HS-5 (cell line): ENCODE results near the gene NLN.

Source experiments
- DNase-seq: peaks from one replicate; pipeline ENCODE4 v3.0.0-alpha.2; 2012; ENCODE audit warnings: low read depth

The NLN gene

DNA sequence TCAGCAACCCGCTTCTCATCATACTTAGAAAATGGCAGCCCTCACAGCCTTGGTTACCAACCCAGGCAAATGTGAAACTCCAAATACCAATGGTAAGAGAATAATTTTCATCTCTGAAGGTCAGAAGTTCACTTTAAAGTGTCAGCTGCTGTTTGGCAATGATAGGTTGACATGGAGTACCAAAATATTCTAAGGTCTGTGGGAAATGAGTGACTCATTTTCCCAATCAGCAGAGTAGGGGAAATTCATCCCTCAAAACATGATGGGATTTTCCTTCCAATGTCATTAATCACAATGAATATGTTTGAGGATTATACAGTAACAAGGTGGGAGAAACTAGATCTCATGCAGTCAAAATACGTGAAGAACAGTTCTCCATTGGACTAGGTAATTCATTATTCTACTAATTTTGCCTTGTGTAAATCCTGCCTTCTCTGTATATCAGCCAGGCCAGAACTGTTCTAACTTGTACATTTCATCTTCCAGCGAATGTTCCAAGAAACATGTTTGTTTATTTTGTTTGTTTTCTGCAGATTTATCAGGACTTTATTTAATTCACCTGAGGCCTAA lies 151.3 kb downstream of the NLN start:
- DNase-seq, result no peak

DNA sequence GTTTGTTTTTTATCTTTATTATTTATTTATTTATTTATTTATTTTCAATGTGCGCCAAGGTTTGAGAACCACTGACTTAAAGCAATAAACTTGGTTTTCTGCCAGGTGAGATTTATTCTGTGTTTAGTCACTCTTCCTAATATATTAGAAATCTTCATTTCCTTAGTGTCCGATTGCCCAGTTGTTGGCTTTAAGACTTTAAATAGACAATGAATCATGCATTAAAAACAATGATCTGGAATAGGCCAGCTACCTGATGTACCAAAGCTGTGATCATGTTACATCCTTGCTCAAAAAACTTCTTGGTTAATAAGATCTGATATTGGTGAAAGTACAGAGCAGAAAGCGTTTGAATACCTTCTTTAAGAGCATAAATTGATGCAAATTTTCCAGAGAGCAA lies 152.2 kb downstream of the NLN start:
- DNase-seq, result no peak

- no peak for DNase-seq
These were observed 154.5 kb downstream of the NLN start for GRCh38 chr5:65876496-65876895.

GRCh38 chr5:65876970-65877369 lies 155.0 kb downstream of the NLN start:
- no peak for DNase-seq
